H1 (cell line): ENCODE data around the gene MRC2.

Source experiments
- SP2 ChIP-seq: IDR thresholded peaks from 2 replicates; pipeline ENCODE4 v1.6.1; 2012; ENCODE audit warnings: mild to moderate bottlenecking, low read length, inconsistent platforms
- ZNF274 ChIP-seq: IDR thresholded peaks from 2 replicates; pipeline ENCODE4 v1.7.0; 2012; ENCODE audit warnings: low read length, borderline replicate concordance; ENCODE audit errors: extremely low read depth
- TF ChIP-seq, protein P1 (sequence below), 3 experiments: IDR thresholded peaks; 1 replicate in 2 of 3; 2 replicates in 1 of 3; pipeline versions ENCODE4 v1.5.1 to v1.6.1; 2011; ENCODE audit warnings: low read length in 3 of 3, mild to moderate bottlenecking in 3 of 3, inconsistent platforms in 2 of 3, low read depth in 1 of 3, moderate library complexity in 1 of 3; ENCODE audit not compliant: insufficient read depth in 1 of 3; ENCODE audit errors: control extremely low read depth in 1 of 3

DNA sequence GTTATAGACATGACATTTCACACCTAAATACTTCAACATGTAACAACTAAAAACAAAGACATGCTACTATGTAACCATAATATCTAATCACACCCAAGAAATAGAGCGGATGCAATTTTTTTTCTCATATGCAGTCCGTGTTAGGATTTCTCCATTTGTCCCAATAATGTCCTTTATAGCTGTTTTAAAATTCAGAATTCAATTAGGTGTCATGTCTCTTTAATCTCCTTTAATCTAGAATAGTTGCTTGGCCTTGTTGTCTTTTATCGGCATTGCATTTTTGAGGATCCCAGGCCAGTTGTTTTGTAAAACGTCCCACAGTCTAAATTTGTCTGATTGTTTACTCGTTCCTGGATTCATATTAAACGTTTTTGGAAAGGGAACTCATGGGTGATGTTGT, 14.5 kb downstream of the MRC2 start:
- TF ChIP-seq, protein P1, sequence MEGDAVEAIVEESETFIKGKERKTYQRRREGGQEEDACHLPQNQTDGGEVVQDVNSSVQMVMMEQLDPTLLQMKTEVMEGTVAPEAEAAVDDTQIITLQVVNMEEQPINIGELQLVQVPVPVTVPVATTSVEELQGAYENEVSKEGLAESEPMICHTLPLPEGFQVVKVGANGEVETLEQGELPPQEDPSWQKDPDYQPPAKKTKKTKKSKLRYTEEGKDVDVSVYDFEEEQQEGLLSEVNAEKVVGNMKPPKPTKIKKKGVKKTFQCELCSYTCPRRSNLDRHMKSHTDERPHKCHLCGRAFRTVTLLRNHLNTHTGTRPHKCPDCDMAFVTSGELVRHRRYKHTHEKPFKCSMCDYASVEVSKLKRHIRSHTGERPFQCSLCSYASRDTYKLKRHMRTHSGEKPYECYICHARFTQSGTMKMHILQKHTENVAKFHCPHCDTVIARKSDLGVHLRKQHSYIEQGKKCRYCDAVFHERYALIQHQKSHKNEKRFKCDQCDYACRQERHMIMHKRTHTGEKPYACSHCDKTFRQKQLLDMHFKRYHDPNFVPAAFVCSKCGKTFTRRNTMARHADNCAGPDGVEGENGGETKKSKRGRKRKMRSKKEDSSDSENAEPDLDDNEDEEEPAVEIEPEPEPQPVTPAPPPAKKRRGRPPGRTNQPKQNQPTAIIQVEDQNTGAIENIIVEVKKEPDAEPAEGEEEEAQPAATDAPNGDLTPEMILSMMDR (IDR thresholded peaks at IDR 0.05; ENCODE audit: control extremely low read depth in 1 of 3, insufficient read depth in 1 of 3, low read depth in 1 of 3, low read length in 3 of 3): no peak
- no peak for TF ChIP-seq SP2
- no peak for TF ChIP-seq ZNF274
